B cell (primary cell): ENCODE results near the gene DPCD. TPM values are rescaled to one million over a fixed set of nuclear protein-coding genes. Genes with fewer than 3 reads are reported as not detected.

Experiments used
- ATAC-seq: fragments of 200-7000 bp; cut with Tn5 transposase; one replicate; pipeline ENCODE4 v1.10.0; 2021; ENCODE audit warnings: low read depth, mild to moderate bottlenecking, moderate number of reproducible peaks, moderate library complexity
- CTCF ChIA-PET: fragments of 350-600 bp; sonication (Branson Sonifier 250); formaldehyde crosslinking; loops from one replicate; lab custom pipeline; 2021; ENCODE audit warnings: antibody characterized with exemption, inconsistent platforms; lab: Charles Lee
- POLR2A ChIA-PET: fragments of 350-600 bp; sonication (Branson Sonifier 250); formaldehyde crosslinking; loops from one replicate; lab custom pipeline; 2021; ENCODE audit warnings: antibody characterized with exemption; lab: Charles Lee
- DNase-seq: peaks from one replicate; pipeline ENCODE4 v3.0.0; 2013
- H2AFZ ChIP-seq: 2 replicates; pipeline ENCODE4 v1.6.1; 2012; ENCODE audit warnings: mild to moderate bottlenecking, low read depth, low read length; ENCODE audit not compliant: insufficient read depth, poor library complexity, severe bottlenecking
- H3K27ac ChIP-seq, 2 donors: 1 replicate in 1 of 2; 2 replicates in 1 of 2; pipeline ENCODE4 v1.5.1; 2012 to 2013; ENCODE audit warnings: low read length in 2 of 2, mild to moderate bottlenecking in 2 of 2, moderate library complexity in 1 of 2
- H3K27me3 ChIP-seq, 4 experiments: fragments of 200-600 bp in 1 of 4; sonication (generic) in 1 of 4; replicated peaks in 1 of 4; 1 replicate in 2 of 4; 2 replicates in 2 of 4; pipeline versions ENCODE4 v1.6.1 to v1.7.0; 2013 to 2016; ENCODE audit warnings: low read length in 3 of 4, mild to moderate bottlenecking in 2 of 4, mixed read lengths in 1 of 4, moderate library complexity in 1 of 4; ENCODE audit not compliant: insufficient read depth in 4 of 4, control insufficient read depth in 3 of 4; ENCODE audit errors: control extremely low read depth in 1 of 4
- H3K36me3 ChIP-seq, 2 experiments: replicated peaks in 1 of 2; 1 replicate in 1 of 2; 2 replicates in 1 of 2; pipeline versions ENCODE4 v1.6.1 to v1.7.1; 2013; ENCODE audit warnings: low read length in 1 of 2; ENCODE audit not compliant: insufficient read depth in 2 of 2, control insufficient read depth in 1 of 2; ENCODE audit errors: control extremely low read depth in 1 of 2, extremely low read depth in 1 of 2
- H3K4me1 ChIP-seq, 2 donors: fragments of 200-600 bp in 1 of 2; sonication (generic) in 1 of 2; 1 replicate in 1 of 2; 2 replicates in 1 of 2; pipeline versions ENCODE4 v1.5.1 to v1.6.1; 2013 to 2017; ENCODE audit warnings: low read length in 2 of 2; ENCODE audit not compliant: control insufficient read depth in 2 of 2, insufficient read depth in 2 of 2
- H3K4me2 ChIP-seq: replicated peaks from 2 replicates; pipeline ENCODE3; 2012; ENCODE audit warnings: mild to moderate bottlenecking, low read depth, low read length; ENCODE audit not compliant: poor library complexity, severe bottlenecking
- H3K4me3 ChIP-seq, 5 experiments: fragments of 200-600 bp in 1 of 5; sonication (generic) in 1 of 5; 1 replicate in 3 of 5; 2 replicates in 2 of 5; pipeline versions ENCODE4 v1.5.1 to v1.7.0; 2011 to 2016; ENCODE audit warnings: low read length in 4 of 5, mild to moderate bottlenecking in 4 of 5, low read depth in 2 of 5, control low read depth in 1 of 5, moderate library complexity in 1 of 5; ENCODE audit not compliant: insufficient read depth in 1 of 5; ENCODE audit errors: control extremely low read depth in 1 of 5, extremely low read depth in 1 of 5
- H3K79me2 ChIP-seq: fragments of 200-600 bp; sonication (generic); one replicate; pipeline ENCODE4 v1.6.0; 2016; ENCODE audit warnings: low read length; ENCODE audit not compliant: control insufficient read depth, insufficient read depth
- H3K9ac ChIP-seq: fragments of 200-600 bp; sonication (generic); 2 replicates; pipeline ENCODE4 v1.6.1; 2017; ENCODE audit warnings: mild to moderate bottlenecking, low read length, moderate library complexity
- H3K9me3 ChIP-seq, 3 donors: one replicate each; pipeline versions ENCODE4 v1.6.1 to v1.7.1; 2013; ENCODE audit warnings: low read length in 2 of 3; ENCODE audit not compliant: control insufficient read depth in 2 of 3, insufficient read depth in 1 of 3; ENCODE audit errors: control extremely low read depth in 1 of 3
- H4K20me1 ChIP-seq: 2 replicates; pipeline ENCODE4 v1.6.0; 2012; ENCODE audit warnings: mild to moderate bottlenecking, low read length; ENCODE audit not compliant: insufficient read depth, control insufficient read depth, poor library complexity, severe bottlenecking
- H3K27ac Mint-ChIP-seq: one replicate; pipeline ENCODE4 v1.8.0; 2021; ENCODE audit warnings: mixed read lengths
- H3K27me3 Mint-ChIP-seq: one replicate; pipeline ENCODE4 v1.8.0; 2021; ENCODE audit warnings: mixed read lengths
- H3K4me1 Mint-ChIP-seq: one replicate; pipeline ENCODE4 v1.8.0; 2021; ENCODE audit warnings: mixed read lengths
- H3K4me3 Mint-ChIP-seq: one replicate; pipeline ENCODE4 v1.8.0; 2021; ENCODE audit warnings: mixed read lengths
- H3K9me3 Mint-ChIP-seq: one replicate; pipeline ENCODE4 v1.8.0; 2022; ENCODE audit warnings: mixed read lengths; ENCODE audit not compliant: insufficient read depth
- EZH2 ChIP-seq: IDR thresholded peaks from 2 replicates; pipeline ENCODE4 v1.6.1; 2012; ENCODE audit warnings: borderline replicate concordance, low read depth, mild to moderate bottlenecking, moderate library complexity, low read length; ENCODE audit not compliant: insufficient read depth, poor library complexity, severe bottlenecking
- WGBS: methylation state at CpG from one replicate; pipeline ENCODE4 v1.1.5; 2013; ENCODE audit warnings: missing lambda C conversion rate; ENCODE audit not compliant: insufficient coverage; 5-methylcytosine and 5-hydroxymethylcytosine counted together
- intact Hi-C: fragments of 100-400 bp; cut with micrococcal nuclease; formaldehyde crosslinking; loops from one replicate; pipeline ENCODE4 v1.10.0; 2022
- polyA plus RNA-seq: library from polyadenylated mRNA; depleted of rRNA; stranded (reverse); fragments of >200 nt; gene quantifications from 2 replicates; pipeline ENCODE4 v1.2.3, GENCODE V29; 2012
- total RNA-seq, 2 donors: library from RNA; stranded (reverse); fragments of 120-200 nt in 1 of 2; gene quantifications; 1 replicate in 1 of 2; 2 replicates in 1 of 2; pipeline versions ENCODE4 v1.2.3 to v1.2.4, GENCODE V29; 2013 to 2022
- TF ChIP-seq, protein P1 (sequence below): fragments of 200-600 bp; IDR thresholded peaks from one replicate; pipeline ENCODE4 v1.8.0; 2022; ENCODE audit warnings: antibody characterized with exemption, mild to moderate bottlenecking

Gene DPCD
- total and polyA plus RNA-seq, 2 donors (not counting 1 experiment from before 2014, with no cell fraction given): 0.88 to 2.2 TPM

DNA sequence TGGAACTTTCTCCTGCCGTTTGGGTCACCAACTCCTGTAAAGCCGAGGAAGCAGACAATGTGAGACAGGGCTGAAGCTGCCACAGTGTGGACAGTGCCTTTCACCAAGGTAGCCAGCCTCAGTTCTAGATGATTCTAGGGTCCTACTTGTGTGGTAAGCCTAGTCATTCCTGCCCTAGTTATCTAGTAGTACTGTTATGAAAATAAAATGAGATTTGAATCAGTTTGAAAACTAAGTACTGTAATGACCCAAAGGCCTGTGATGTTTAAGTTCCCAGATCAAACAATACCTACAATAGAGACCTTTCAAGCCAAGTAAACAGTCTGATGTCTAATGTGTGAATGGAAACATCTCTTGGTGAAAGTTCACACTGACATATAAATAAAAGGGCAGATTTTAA is 37.2 kb upstream of the DPCD start:
- DNase-seq (no peak), ATAC-seq (no peak)
- intact Hi-C loops: no loop called here
- ChIA-PET CTCF (no interaction called here), POLR2A (no interaction called here)
- no peak for TF ChIP-seq EZH2
- TF ChIP-seq, protein P1, sequence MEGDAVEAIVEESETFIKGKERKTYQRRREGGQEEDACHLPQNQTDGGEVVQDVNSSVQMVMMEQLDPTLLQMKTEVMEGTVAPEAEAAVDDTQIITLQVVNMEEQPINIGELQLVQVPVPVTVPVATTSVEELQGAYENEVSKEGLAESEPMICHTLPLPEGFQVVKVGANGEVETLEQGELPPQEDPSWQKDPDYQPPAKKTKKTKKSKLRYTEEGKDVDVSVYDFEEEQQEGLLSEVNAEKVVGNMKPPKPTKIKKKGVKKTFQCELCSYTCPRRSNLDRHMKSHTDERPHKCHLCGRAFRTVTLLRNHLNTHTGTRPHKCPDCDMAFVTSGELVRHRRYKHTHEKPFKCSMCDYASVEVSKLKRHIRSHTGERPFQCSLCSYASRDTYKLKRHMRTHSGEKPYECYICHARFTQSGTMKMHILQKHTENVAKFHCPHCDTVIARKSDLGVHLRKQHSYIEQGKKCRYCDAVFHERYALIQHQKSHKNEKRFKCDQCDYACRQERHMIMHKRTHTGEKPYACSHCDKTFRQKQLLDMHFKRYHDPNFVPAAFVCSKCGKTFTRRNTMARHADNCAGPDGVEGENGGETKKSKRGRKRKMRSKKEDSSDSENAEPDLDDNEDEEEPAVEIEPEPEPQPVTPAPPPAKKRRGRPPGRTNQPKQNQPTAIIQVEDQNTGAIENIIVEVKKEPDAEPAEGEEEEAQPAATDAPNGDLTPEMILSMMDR: no peak
- 100% methylated on average over 2 of the region's 2 CpGs for WGBS
- Mint-ChIP-seq H3K27ac (no peak overlapping the region), H3K4me1 (no peaks in the 10 kb centered on the region), H3K27me3 (no peaks in the 10 kb centered on the region), H3K4me3 (no peak overlapping the region), H3K9me3 (no peaks in the 10 kb centered on the region)
- Histone ChIP-seq H4K20me1 (no peaks in the 10 kb centered on the region), H3K36me3 (peaks cover 3 to 8% of the 10 kb centered on the region in 2 experiments), H3K9ac (no peak overlapping the region), H3K4me3 (no peak overlapping the region), H3K4me1 (no peaks in the 10 kb centered on the region), H3K4me2 (no peak overlapping the region), H3K79me2 (no peaks in the 10 kb centered on the region), H3K9me3 (no peaks in the 10 kb centered on the region), H3K27ac (no peak overlapping the region), H3K27me3 (no peaks in the 10 kb centered on the region), H2AFZ (no peak overlapping the region)

DNA sequence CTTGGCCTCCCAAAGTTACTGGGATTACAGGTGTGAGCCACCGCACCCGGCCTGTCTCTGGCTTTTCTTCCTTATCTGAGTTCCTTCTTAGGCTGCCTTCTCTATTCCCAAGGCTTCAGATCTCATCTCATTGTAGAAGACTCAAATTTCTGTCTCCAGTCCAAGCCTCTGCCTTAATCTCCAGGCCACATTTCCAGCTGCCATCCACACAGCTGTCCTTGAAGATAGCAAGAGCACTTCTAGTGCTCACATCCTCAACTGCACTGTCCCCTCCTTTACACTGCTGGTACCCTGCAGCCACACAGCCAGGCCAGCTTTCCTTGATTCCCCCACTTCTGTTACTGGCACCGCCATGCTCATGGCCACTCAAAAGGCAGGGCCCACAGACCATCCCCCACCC is 35.7 kb upstream of the DPCD start:
- Histone ChIP-seq H3K4me1 (no peaks in the 10 kb centered on the region), H3K27me3 (no peaks in the 10 kb centered on the region), H3K9ac (no peak overlapping the region), H3K36me3 (peaks cover 3 to 8% of the 10 kb centered on the region in 2 experiments), H3K79me2 (no peaks in the 10 kb centered on the region), H4K20me1 (no peaks in the 10 kb centered on the region), H3K9me3 (no peaks in the 10 kb centered on the region), H3K27ac (no peak overlapping the region), H2AFZ (no peak overlapping the region), H3K4me2 (no peak overlapping the region), H3K4me3 (no peak overlapping the region)
- no peaks in the 10 kb centered on the region for H3K27me3 Mint-ChIP-seq
- DNase-seq: no peak
- H3K27ac Mint-ChIP-seq: no peak overlapping the region
- ChIA-PET POLR2A (no interaction called here), CTCF (interaction anchor here (1.2 to 1.3 kb wide), 2 partner anchors 19 to 25 kb away, joined by 3 read pairs; no protein-coding TSS in a partner anchor)
- H3K4me3 Mint-ChIP-seq: no peak overlapping the region
- WGBS: 97% methylated on average over 3 of the region's 3 CpGs
- TF ChIP-seq, protein P1: no peak
- no peak for TF ChIP-seq EZH2
- intact Hi-C loops: no loop called here
- no peak for ATAC-seq
- no peaks in the 10 kb centered on the region for H3K4me1 Mint-ChIP-seq
- no peaks in the 10 kb centered on the region for H3K9me3 Mint-ChIP-seq
